ENCODE measurements around the gene BCL2L12.

The BCL2L12 gene

DNA sequence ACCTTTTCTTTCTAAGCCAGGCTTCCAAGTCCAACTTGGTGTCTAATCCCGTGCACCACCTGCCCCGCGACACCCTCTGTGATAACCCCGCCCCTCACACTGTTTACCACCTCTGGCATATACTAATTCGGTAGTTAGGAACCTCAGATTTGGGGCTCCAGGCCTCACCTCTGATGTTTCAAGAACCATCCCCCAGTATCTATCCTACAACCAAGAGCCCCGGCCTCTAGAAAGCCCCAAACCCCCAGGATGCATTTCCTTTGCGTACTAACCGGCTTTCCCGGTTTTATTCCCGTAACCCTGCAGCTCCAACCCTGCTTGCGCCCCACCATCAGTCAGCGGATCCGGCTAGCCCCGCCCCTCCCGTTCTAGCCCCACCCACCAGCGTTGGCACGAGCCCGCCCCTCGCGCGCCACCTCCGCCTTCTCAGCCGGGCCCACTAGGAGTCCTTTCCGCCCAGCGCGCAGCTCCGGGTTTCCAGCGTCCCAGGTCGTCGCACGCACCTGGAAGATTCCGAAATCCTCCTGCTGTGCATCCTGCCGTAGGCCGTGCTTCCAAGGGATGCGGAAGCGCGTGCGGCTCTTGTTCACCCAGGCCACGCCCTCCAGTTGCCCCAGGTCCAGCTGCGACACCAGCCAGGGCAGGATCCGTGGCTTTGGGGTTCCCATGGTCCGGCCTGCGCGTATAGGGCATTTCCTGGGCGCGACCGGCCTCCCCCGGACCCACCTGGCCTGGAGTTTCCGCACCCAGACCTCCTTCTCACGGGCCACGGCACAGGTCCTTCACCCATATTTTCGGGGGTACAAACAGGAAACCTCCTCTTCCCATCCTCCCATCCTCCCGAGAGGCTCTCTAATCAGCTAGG, 1.3 kb upstream of the BCL2L12 start:
- DNase-seq (ENCODE audit: low spot score), result peak; percentile 84

DNA sequence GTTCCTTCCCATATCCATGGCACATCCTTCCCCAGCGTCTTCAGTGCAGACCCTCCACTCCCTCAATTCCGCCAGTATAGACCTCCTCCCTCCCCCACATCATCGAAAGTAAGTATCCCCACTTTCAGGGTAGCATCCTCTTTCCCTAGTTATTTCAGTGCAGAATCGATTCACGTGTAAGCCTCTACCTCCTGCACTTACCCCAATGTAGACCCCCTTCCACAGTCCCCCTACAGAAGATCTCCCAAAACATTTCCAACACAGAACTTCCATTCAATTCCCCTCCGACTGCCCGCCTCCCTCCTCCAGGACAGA, 740 bp upstream of the BCL2L12 start:
- DNase-seq (ENCODE audit: low spot score), result no peak

DNA sequence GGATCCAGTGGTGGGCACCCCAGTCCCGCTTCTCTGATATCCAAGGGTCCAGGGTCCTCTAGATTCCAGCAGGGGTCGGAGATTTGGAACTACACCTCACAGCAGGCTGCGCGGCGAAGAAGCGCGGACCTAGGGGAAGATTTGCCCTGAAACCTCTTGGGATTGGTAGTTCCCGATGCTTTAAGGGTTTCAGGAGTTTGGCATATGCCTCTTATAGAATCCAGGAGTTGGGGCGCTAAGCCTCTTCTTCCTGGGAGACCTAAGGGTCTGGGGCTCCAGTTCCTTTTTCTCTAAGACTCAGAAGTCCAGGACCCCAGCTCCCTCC, 349 bp downstream of the BCL2L12 start:
- DNase-seq (ENCODE audit: low spot score), result no peak

GRCh38 chr19:49667473-49667872, 1.7 kb downstream of the BCL2L12 start:
- no peak for DNase-seq (ENCODE audit: low spot score)

DNA sequence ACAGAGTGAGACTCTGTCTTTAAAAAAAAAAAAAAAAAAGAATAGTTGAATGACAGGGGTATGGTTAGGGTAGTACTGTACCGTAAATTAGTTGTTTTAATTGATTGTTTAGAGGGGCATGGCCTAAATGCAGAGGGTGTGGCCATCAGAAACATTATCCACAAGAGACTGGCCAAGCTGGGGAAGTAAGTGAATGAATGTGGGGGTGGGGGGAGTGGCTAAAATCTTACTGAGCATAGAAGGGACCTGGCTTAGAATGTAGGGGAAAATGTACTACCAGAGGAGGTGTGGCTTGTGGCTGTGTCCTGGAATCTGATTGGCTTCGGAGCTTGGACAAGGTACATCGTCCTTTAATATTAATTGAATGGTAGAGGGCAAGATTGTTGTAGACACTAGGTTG, 3.8 kb downstream of the BCL2L12 start:
- DNase-seq (ENCODE audit: low spot score), result no peak

DNA sequence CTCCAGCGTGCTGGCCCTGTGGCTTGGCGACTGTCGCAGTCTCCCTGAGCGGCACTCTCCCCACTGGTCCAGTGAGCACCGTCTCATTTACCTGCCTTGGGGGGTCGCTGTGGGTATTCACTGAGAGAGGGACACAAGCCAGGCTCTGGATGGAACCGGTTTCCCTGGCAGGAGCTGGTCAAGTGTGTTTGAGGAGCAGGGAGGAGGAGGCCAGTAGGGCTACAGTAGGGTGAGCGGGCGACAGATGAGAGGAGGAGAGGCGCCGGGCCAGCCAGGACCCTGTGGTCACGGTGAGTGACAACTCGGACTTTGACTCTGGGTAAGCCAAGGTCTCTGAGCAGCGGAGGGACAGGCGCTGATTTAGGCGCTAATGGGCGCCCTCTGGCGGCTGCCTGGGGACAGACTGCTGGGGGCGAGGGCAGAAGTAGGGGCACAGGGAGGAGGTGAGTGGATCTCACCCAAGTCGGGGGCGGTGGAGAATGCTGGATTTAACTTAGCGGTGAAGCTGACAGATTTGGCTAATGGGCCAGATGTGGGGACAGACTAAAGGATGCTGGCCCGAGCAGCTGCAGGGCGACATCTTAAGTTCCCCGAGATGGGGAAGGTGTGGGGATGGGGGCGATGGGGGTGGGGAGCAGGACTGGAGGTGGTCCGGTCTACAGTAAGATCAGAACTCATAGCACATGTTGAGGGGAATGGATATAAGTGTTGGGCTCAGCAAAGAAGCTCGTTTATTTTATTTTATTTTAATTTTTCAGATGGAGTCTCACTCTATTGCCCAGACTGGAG, 6.6 kb downstream of the BCL2L12 start:
- peak; percentile 84 for DNase-seq (ENCODE audit: low spot score)

- no peak for DNase-seq (ENCODE audit: low spot score)
These were observed 10.5 kb downstream of the BCL2L12 start for GRCh38 chr19:49676136-49676783.

GRCh38 chr19:49676784-49677230, 11.1 kb downstream of the BCL2L12 start:
- peak; percentile 100 for DNase-seq (ENCODE audit: low spot score)

DNA sequence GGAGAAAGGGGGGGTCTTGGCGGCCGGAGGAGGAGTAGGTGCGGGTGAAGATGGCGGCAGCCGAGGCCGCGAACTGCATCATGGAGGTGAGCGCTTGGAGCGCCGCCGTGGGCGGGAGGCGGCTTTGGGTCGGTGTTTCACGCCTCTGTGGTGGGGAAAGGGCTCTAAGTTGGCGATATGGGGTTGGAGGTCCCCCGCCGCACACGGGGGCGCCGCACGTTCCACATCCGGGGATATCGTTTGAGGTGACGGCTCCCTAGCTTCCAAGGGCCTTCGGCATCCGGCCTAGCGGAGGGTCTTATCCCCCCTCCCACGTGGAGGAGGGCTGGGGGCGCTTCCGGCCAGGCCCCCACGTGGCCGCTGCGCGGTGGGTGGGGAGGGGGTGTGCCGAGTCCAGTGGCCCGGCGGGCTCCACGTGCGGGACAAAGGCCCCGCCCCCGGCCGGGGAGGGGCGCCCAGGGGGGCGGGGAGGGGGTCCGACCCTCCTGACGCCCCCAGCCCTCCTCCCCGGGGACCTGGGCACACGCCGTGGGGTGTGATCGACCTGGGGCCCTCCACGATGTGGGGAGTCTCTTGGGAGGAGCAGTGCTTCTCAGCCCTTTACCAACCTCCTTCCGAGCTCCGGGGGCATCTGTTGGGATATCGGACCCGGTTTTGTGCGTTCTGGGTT, 11.6 kb downstream of the BCL2L12 start, which contains the start of gene PRMT1:
Gene PRMT1, plus strand, starts transcription at position 41 of the 670 bp plus-strand sequence. Its CDS starts 10 bp downstream, at position 51.
- no peak for DNase-seq (ENCODE audit: low spot score)

GRCh38 chr19:49677901-49678674, 12.4 kb downstream of the BCL2L12 start:
- peak; percentile 85 for DNase-seq (ENCODE audit: low spot score)

- no peak for DNase-seq (ENCODE audit: low spot score)
These were observed 13.4 kb downstream of the BCL2L12 start for GRCh38 chr19:49678985-49679770.

GRCh38 chr19:49679771-49680413, 14.2 kb downstream of the BCL2L12 start:
- no peak for DNase-seq (ENCODE audit: low spot score)

DNA sequence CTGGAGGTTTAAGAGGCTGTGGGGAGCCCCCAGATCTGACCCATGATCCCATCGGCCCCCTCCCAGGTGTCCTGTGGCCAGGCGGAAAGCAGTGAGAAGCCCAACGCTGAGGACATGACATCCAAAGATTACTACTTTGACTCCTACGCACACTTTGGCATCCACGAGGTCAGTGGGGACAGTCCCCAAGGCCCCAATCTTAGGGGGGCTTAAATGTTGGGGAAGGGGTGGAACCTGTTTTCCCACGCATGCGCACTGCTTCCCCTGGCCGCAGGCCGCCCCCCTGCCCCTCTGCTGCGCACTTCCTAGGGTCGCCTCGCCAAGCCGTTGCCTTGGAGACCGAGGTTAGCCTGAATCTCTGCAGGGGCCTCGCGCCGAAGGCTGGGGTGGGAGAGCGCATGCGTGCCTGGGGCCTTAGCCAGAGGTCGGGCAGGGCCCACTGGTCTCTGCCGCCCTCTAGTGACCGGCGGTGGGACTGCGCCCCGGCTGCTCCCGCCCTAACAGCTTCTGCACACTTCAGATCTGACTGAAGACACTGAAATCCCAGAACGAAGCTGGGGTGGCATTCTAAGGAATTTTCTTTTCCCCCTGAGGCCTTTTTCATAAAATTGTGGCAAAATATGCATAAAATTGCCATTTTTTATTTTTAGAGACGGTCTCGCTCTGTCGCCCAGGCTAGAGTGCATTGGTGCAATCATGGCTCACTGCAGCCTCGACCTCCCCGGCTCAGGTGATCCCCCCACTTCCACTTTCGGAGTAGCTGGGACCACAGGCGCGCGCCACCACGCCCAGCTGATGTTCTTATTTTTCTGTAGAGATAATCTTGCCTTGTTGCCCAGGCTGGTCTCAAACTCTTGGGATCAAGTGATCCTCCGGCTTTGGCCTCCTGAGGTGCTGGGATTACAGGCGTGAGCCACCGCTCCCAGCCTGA, 15.0 kb downstream of the BCL2L12 start:
- DNase-seq (ENCODE audit: low spot score), result peak; percentile 89

GRCh38 chr19:49681830-49682229, 16.1 kb downstream of the BCL2L12 start:
- no peak for DNase-seq (ENCODE audit: low spot score)

DNA sequence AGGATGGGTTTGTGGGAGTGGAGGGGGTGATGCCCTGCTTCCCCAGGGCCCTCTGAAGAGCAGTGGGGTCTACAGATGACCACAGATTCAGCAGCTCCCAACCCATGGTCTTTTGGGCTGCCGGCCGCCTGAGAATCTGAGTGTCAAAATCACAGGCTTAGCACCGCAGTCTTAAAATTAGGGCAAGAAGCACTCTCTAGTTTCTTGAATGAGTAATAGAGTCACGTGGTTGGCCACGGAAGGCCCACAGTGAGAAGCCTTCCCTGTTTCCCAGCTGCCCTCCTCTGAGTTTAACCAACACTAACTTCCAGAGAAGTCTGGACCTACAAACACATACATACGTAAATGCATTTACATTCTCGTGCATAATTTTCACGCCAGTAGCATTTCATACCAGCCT, 16.5 kb downstream of the BCL2L12 start:
- no peak for DNase-seq (ENCODE audit: low spot score)

DNA sequence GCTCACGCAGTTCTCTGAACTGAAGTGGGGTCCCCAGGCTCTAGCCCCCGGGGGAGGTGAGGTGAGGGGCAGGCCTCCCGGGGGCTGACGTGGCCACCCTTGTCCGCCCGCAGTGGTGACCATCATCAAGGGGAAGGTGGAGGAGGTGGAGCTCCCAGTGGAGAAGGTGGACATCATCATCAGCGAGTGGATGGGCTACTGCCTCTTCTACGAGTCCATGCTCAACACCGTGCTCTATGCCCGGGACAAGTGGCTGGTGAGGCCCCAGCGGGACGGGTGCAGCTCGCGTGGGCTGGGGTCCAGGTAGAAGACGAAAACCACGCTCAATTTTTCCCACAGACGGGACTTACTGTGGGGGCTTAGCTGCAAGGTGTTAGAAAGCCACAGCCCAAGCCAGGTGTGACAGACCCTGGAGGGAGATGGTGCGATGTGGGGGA, 18.1 kb downstream of the BCL2L12 start:
- no peak for DNase-seq (ENCODE audit: low spot score)

DNA sequence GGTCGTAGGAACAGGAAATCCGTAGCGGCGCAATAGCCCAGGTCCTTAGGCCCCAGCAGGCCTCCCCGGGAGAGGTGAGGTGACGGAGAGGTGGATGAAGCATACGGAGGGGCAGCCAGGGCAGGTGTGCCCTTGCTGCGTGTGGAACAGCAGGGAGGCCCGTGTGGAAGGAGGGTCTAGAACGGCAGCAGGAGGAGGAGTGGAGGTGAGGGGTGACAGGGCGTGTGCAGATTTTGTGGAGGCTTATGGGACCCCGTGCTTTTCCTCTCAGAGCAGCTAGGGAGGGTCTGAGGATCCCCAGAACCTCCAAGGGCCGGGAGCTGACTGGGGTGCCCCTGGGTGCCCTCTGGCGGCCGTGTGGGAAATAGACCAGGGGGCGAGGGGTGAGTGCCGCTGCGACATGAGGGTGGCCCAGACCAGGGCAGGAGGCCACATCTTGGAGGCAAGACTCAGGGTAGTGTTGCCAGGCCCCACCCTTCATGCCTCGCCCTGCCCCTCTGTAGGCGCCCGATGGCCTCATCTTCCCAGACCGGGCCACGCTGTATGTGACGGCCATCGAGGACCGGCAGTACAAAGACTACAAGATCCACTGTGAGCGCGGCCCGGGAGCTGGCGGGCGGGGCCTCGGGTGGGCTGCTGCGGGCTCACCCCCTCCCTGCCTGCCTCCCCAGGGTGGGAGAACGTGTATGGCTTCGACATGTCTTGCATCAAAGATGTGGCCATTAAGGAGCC, 18.7 kb downstream of the BCL2L12 start:
- no peak for DNase-seq (ENCODE audit: low spot score)

GRCh38 chr19:49684983-49685553, 19.3 kb downstream of the BCL2L12 start:
- DNase-seq (ENCODE audit: low spot score), result no peak

All from cerebellar cortex (tissue), 1 donor.